Neural progenitor cell (in vitro differentiated cells): Measurements from ENCODE around the gene NPM1.

Experiments
- EZH2 ChIP-seq: fragments of 200-600 bp; sonication (generic); IDR thresholded peaks from 2 replicates; pipeline ENCODE4 v1.6.1; 2017; ENCODE audit warnings: antibody characterized with exemption, mild to moderate bottlenecking, moderate library complexity
- EZH2phosphoT487 ChIP-seq: fragments of 200-600 bp; sonication (generic); IDR thresholded peaks from 2 replicates; pipeline ENCODE4 v1.6.1; 2017; ENCODE audit warnings: antibody characterized with exemption
- TF ChIP-seq, protein P1 (sequence below): fragments of 200-600 bp; sonication (generic); IDR thresholded peaks from 2 replicates; pipeline ENCODE4 v1.5.1; 2017; ENCODE audit warnings: antibody characterized with exemption, mild to moderate bottlenecking

DNA sequence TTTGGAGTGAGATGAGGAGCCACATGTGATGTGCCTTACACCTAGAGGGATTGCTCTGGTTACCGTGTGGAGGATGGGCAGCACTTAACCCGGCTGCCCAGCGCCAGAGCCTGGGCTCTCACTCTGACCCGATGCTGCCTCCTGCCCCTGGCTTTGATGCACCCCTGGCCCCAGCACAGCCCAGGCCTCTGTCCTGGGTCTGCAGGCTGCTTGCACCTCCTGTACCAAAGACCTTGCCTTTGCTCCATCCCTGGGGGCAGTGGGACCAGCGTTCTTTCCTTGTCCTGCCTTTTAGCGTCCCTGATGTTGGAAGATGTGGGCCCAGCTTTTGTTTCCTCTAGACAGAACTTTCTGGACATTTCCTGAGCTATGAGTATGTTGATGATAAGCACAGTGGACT lies 72.2 kb downstream of the NPM1 start:
- TF ChIP-seq EZH2 = no peak
- TF ChIP-seq, protein P1, sequence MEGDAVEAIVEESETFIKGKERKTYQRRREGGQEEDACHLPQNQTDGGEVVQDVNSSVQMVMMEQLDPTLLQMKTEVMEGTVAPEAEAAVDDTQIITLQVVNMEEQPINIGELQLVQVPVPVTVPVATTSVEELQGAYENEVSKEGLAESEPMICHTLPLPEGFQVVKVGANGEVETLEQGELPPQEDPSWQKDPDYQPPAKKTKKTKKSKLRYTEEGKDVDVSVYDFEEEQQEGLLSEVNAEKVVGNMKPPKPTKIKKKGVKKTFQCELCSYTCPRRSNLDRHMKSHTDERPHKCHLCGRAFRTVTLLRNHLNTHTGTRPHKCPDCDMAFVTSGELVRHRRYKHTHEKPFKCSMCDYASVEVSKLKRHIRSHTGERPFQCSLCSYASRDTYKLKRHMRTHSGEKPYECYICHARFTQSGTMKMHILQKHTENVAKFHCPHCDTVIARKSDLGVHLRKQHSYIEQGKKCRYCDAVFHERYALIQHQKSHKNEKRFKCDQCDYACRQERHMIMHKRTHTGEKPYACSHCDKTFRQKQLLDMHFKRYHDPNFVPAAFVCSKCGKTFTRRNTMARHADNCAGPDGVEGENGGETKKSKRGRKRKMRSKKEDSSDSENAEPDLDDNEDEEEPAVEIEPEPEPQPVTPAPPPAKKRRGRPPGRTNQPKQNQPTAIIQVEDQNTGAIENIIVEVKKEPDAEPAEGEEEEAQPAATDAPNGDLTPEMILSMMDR = no peak
- TF ChIP-seq EZH2phosphoT487 = no peak
